GM21723 (cell line): ENCODE results near the gene TNPO2.
"Not testable (repeated sequence)": the region's sequence is repeated elsewhere in the genome, so short reads cannot be mapped to it uniquely, and the experiment has no call there.

Experiments used
- ATAC-seq: cut with Tn5 transposase; IDR thresholded peaks from one replicate; pipeline ENCODE4 v1.9.1; 2021; ENCODE audit warnings: mild to moderate bottlenecking, moderate library complexity; ENCODE audit not compliant: unreplicated experiment

The TNPO2 gene

DNA sequence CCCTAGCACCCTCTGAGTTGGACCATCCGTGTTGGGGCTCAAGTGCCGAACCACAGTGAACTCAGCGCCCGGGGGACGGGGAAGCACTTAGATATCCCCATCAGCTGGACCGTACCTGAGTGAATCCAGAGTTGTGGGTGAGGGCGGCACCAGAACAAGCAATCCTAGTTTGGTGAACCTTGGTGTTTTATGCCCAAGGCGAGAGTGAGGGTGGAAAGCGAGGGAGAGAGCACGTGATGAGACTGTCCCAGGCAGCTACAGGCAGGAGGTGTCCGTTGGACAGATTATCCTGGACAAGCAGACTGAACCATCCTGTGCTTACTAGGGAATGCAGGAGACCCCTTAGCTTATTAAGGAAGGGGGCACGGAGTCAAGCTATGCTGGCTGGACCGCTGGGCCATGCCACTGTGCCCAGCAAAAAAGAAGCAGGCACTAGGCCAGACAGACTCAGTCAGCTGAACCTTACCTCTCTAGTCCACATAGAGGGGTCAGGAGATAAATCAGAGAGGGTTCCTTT lies 14.2 kb upstream of the TNPO2 start:
- ATAC-seq: no peak

DNA sequence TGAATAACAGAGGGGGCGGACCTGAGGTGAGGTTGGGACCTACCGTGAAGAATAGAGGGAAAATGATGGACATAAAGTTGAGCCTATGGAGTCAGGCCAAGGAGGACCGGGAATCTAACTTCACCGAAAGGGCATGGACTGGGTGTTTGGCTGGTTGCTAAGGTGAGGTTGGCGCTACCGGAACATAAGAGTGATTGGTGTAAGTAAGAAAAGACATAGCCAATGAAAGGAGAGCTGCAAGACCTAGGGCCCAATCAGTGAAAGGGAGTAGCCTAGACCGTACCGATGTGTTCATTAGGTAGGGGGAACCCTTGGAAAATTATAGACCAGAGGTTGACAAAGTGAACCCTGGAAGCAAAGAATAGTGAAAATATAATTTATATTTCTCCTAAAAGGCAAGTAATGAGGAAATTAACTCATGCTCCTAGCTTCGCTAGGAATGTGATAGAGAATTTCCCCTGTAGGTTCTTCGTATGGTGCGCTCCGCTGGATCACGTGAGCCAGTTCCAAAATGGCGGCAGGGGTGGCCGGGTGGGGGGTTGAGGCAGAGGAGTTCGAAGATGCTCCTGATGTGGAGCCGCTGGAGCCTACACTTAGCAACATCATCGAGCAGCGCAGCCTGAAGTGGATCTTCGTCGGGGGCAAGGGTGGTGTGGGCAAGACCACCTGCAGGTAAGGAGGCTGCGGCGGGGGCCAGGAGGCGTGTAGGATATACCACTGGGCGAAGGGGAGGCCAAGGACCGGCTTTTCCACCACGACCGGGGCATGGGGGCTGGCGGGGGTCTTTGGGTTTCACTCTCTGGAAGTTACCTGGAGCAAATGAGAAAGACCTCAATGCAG lies 13.5 kb upstream of the TNPO2 start, which contains the start of gene GET3:
Gene GET3 (plus strand): TSS at position 503 of the 840 bp plus-strand sequence. CDS start 9 bp downstream, at position 512.
- ATAC-seq: peak; percentile 78

DNA sequence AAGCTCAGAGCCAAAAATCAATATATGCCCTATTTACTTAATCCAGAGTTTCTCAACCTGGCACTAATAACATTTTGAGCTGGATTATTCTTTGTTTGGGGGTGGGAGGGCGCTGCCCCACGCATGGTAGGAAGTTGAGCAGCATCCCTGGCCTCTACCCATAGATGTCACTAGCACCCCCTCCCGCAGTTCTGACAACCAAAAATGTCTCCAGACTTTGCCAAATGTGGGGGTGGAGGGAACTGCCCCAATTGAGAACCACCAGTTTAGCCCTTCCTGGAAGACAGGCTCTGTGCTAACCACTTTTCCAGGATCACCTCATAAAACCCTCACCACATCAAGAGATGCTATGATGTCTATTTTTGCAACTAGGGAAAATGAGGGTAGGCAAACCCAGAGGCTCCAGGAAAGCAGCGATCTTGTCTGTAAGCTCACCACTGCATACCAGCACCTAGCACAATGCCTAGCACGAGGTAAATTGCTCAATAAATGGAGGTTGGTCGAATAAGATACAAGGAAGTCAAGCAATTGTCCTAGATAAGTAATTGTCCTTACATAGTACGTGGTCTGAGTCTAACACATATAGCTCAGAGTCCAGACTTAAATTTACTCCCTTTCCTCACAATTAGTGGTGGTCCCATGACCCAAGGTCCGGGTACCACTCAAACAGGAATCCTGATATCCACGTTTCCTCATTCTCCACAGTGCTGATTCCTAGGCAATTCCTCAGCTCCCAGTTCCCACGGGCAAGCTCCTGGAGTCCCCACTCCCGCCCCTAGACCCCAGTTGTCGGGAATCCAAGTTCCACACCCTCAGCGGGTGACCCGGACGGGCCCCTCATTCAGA lies 9.9 kb upstream of the TNPO2 start:
- ATAC-seq: no peak

DNA sequence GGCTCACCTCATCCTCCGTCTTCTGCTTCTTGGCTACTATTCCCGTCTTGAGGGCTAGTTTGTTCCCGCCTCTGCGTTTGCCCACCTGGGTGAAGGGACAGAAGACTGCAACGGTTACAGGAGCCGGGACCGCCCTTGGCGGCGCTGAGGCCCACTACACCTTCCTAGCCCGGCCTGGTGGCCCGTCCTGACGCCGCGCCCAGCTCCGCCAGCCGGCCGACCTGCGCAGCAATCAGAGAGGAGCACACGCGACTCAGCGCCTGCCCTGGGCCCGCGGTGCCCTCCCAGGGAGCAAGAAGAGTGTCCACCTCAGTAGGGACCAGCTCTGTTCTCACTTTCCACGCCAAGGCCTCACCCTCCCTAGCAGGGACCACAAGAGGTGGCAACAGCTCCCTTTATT lies 7.6 kb upstream of the TNPO2 start:
- ATAC-seq: no peak

DNA sequence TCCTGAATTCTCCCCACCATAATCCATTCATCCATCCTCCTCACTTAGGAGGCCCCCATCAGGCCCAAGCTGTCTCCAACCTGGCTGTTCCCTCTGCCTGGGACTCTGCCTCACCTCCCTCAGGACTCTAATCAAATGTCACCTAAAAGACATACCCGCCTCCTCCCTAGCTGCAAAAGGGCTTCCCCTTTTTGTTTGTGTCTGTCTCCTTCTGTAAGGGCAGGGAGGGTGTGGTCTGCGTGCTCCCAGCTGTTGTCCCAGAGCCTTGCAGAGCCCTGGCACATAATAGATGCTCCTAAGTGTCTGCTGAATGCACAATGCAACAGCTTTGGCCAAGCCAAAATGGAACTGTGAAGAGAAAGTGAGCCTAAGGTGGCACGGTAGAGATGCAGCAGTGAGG lies 6.3 kb upstream of the TNPO2 start:
- ATAC-seq: no peak

DNA sequence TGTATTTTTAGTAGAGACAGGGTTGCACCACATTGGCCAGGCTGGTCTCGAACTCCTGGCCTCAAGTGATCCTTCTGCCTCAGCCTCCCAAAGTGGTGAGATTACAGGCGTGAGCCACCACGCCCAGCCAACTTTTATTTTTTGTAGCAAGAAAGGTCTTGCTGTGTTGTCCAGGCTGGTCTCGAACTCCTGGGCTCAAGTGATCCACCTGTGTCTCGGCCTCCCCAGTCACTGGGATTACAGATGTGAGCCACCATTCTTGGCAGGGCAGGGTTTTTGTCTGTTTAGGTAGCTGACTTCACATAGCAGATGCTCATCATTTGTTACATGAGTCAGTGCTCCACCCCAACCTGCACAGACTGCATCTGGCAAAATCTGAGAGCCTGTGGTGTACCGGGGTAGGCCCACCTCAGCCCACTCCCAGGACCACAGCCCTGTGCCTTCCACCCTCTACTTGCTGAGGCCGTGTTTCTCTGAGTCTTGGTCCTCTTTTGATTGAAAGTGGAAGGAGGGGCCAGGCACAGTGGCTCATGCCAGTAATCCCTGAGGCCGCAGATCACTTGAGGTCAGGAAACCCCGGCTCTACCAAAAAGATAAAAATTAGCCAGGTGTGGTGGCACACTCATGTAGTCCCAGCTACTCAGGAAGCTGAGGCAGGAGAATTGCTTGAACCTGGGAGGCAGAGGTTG lies 4.2 kb upstream of the TNPO2 start:
- no peak for ATAC-seq

DNA sequence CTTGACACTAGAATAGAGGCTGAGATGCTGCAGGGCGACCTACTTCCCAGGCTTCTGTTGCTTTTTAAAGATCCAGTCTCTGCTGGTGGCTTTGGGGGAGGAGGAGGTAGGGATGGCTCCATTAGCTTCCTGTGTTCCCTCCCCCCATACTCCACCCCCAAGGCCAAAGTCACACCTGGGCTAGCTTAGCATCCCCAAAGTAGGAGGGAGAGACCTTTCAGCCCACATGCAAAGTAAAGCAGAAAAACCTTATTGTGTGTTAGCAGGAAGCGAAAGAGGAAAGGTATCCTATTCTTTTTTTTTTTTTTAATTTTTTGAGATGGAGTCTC lies 3.2 kb upstream of the TNPO2 start:
- no peak for ATAC-seq

DNA sequence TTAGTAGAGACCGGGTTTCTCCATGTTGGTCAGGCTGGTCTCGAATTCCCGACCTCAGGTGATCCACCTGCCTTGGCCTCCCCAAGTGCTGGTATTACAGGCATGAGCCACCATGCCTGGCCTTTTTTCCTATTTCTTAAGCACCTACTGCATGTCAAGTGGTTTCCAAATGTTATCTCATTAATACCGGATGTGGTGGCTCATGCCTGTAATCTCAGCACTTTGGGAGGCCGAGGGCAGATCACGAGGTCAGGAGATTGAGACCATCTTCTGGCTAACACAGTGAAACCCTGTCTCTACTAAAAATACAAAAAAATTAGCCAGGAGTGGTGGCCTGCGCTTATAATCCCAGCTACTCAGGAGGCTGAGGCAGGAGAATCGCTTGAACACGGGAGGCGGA lies 1.9 kb upstream of the TNPO2 start:
- not testable (repeated sequence) for ATAC-seq

DNA sequence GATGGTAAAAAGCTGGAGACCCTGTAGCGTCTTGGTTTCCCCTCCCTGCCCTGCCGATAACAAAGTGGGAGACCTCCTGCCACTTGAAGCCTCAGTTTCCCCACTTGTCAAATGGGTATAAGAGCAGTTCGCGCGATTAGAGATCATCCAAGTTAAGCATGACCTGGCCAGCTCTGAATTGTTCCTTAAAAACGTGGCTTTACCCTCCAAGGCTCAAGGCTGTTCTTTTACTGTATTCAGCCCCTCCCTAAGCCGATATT lies 421 bp downstream of the TNPO2 start:
- ATAC-seq: no peak

DNA sequence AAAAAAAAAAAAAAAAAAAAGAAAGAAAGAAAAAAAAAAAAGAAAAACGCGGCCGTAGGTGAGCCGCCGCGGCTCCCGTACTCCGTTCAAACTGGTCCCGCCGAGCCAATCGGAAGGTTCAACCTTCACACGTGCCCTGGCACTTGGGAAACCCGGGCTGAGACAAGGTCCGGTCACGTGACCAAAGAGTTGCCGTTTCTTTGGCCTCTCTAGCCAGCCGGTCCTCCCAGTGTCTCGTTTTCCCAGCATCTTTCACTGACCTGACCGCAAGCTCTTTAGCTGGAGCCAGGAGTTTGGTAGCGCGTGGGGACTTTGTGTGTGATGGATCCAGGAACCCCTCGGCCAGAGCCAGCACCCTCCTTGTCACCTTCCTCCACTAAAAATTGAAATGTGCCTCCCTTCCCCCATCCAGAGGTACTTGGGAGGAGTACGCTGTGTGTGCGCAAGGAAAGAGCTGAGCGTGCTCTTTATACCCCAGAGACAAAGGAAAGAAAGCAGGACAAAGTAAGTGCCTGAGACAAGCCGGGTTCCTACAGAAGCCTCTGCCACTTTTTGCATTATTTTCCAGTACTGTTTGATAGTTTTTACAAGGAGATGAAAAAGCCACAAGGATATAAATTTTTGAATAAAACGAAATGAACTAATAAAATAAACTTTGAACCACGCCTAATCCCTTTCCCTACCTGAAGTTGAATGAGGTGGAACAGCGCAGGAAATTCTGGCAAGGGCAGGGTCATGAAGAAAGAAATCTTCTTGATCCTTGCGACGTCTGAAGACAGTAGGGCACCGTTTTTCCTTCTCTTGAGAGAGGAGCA lies 959 bp downstream of the TNPO2 start:
- peak; percentile 58 for ATAC-seq

DNA sequence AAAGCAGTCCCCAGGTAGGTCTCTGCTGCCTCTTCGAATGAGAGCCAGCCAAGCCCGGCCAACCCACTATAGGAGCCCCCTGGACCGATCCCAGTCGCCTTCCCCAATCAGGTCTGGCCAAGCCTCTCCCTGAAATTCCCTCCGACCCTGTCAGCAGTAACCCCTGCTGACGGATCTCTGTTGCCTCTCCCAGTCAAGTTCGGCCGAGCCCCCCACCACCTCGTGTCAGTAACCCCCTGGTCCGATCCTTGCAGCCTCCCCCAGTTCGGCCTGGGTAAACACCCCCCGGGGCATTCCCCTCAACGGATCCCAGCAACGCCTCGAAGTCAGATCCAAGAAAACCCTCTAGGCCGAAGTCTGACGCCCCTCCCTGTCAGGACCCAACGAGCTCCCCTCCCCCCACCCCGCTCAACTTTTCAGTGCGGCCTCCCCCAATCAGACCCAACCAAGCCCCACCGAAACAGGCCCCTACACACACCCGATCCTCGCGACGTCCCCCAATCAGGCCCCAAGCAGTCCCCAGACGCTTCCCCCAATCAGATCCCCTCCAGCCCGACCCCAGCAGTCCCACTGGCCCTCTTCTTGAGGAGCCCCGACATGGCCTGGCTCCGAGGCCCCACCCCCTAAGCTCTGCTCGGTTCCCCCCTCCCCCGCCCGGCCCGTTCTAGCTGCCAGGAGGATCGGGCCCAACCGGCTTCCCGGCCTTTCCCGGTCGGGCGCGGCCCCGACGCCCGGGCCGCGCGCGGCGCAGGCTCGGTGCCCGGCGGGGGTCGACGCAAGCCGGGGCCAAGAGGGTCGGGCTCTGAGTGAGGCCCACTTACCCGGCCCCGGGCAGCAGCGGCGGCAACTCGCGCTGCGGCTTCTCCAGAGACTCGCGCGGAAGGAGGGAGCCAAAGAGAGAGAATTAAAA lies 1.8 kb downstream of the TNPO2 start:
- ATAC-seq: peak; percentile 8

DNA sequence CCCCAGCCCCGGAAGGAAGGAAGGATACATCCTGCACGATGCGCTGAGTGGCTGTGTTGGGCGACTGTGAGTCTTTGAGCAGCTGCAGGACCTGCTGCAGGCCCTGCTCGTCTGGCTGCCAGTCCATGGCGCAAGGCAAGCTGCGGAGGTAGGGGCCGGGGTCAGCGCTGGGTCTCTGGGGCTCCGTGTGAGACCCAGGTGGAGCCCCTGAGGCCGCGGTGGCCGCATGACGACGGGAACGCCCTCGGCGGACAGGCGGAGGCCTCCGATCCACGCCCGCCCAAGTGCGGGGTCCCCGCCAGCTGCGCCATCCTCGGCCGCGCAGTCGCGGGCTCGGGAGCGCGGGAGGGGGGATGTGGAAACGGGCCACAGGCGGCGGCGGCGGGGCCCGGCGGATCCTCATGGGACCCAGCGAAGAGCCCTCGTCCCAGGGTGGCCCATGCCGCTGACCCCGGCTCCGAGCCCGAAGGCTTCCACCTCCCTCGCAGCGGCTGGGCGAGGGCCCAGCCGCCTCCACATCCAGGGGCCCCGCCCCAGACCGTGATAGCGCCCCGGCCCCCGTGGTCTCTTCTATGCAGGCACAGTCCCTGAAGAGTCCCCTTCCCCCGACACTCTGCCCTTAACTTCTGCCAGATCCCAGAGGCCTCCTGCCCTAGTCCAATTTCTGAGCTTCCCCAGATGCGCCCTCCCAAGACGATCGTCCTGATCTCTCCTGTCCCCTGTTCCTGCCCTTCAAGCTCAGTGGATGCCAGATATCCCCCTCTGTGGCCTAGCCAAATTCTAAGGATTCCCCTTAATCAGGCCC lies 2.7 kb downstream of the TNPO2 start:
- no peak for ATAC-seq

DNA sequence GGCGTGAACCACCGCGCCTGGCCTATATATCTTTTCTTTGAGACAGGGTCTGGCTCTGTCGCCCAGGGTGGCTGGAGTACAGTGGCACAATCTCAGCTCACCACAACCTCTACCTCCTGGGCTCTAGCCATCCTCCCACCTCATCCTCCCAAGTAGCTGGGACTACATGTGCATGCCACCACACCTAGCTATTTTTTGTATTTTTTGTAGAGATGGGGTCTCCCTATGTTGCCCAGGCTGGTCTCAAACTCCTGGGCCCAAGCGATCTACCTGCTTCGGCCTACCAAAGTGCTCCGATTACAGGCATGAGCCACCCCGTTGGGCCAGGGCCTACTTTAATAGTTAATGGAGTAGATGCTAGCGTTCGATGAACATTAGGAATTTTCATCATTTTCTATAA lies 3.4 kb downstream of the TNPO2 start:
- no peak for ATAC-seq

DNA sequence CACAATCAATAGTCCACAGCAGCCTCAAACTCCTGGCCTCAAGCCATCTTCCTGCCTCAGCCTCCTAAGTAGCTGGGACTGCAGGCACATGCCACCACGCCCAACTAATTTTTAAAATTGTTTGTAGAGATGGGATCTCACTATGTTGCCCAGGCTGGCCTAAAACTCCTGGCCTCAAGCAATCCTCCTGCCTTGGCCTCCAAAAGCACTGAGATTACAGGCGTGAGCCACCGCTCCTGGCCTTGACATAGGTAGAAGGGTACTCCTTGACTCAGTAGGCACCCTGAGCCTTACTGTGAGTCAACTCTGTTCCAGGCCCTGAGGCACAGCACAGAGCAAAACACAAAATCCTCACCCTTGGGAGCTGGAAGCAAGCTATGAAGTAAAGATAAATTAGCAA lies 7.8 kb downstream of the TNPO2 start:
- ATAC-seq: no peak

DNA sequence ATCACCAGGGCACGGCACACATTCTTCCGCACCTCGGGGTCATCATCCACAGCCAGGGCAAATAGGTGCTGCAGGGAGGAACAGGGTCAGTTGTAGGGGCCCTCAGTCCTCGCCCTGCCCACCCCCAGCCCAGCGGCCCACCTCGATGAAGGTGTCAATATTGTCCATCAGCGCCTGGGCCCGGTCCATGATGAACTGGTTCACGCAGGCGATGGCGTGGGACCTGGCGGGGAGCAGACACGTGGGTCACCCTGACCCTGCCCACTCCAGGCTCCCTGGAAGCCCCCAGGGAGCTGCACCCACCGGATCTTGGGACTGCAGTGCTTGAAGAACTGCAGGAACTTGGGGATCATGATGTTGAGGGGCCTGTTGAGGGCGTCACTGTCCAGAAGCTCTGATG lies 8.6 kb downstream of the TNPO2 start:
- no peak for ATAC-seq

DNA sequence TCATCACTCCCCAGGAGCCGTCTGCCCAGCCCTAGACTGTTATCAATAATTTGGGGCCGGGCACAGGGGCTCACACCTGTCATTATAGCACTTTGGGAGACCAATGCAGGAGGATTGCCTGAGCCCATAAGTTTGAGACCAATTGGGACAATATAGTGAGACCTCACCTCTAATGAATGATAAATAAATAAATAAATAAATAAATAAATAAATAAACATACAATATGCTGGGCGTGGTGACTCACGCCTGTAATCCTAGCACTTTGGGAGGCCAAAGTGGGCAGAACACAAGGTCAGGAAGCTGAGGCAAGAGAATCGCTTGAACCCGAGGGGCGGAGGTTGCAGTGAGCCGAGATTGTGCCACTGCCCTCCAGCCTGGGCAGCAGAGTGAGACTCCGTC lies 10.4 kb downstream of the TNPO2 start:
- ATAC-seq: not testable (repeated sequence)

DNA sequence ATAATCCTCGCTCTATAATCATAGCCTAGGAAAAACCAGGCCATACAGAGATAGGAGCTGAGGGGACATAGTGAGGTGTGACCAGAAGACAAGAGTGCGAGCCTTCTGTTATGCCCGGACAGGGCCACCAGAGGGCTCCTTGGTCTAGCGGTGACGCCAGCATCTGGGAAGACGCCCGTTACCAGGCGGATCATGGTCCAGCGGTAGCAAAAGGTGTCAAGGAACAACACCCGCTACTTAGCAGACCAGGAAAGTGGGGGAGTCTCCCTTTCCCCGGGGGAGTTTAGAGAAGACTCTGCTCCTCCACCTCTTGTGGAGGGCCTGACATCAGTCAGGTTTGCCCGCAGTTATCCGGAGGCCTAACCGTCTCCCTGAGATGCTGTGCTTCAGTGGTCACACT lies 11.7 kb downstream of the TNPO2 start:
- ATAC-seq: not testable (repeated sequence)

DNA sequence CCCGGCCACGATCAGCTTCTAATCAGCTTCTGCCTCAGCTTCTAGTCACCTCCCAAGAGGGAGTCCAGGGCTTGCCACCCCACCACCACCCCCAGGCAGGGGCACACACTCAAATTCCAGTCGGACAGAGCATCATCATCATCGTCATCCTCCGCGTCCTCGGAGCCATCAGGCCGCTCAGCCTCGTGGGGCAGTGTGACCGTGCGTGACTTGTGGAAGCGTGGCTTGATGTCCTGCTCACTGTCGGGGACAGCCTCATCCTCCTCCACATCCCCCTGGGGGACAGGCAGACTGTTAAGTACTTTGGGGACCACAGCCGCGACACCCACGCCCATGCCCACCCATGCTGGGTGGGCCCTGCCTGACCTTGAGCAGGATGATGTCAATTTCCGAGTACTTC lies 12.5 kb downstream of the TNPO2 start:
- no peak for ATAC-seq

DNA sequence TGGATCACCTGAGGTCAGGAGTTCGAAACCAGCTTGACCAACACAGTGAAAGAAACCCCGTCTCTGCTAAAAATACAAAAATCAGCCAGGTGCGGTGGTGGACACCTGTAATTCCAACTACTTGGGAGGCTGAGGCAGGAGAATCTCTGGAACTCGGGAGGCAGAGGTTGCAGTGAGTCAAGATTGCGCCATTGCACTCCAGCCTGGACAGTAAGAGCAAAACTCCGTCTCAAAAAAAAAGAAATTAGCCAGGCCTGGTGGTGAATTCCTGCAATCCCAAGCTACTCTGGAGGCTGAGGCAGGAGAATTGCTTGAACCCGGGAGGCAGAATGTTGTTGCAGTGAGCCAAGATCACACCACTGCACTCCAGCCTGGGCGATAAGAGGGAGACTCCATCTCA lies 15.1 kb downstream of the TNPO2 start:
- ATAC-seq: no peak
